GM21367 (cell line): ENCODE results near the gene NRP1.

Source experiments
- ATAC-seq: cut with Tn5 transposase; IDR thresholded peaks from one replicate; pipeline ENCODE4 v1.9.1; 2021; ENCODE audit not compliant: unreplicated experiment

NRP1 gene

GRCh38 chr10:33216661-33217427, 117.6 kb downstream of the NRP1 start:
- ATAC-seq = no peak

- no peak for ATAC-seq
Measured at GRCh38 chr10:33215635-33216034, 118.8 kb downstream of the NRP1 start.

GRCh38 chr10:33215154-33215553, 119.3 kb downstream of the NRP1 start:
- no peak for ATAC-seq

- no peak for ATAC-seq
Measured at GRCh38 chr10:33214174-33214573, 120.3 kb downstream of the NRP1 start.

GRCh38 chr10:33212061-33212748, 122.3 kb downstream of the NRP1 start:
- no peak for ATAC-seq

GRCh38 chr10:33211106-33211878, 123.2 kb downstream of the NRP1 start:
- ATAC-seq = no peak

GRCh38 chr10:33209802-33210201, 124.7 kb downstream of the NRP1 start:
- no peak for ATAC-seq

GRCh38 chr10:33208166-33208565, 126.3 kb downstream of the NRP1 start:
- no peak for ATAC-seq

GRCh38 chr10:33204031-33204430, 130.4 kb downstream of the NRP1 start:
- no peak for ATAC-seq

GRCh38 chr10:33201971-33202370, 132.5 kb downstream of the NRP1 start:
- ATAC-seq = no peak

- no peak for ATAC-seq
Measured at GRCh38 chr10:33201056-33201780, 133.2 kb downstream of the NRP1 start.

- no peak for ATAC-seq
Measured at GRCh38 chr10:33199731-33200232, 134.7 kb downstream of the NRP1 start.

- ATAC-seq = no peak
Measured at GRCh38 chr10:33198610-33199009, 135.9 kb downstream of the NRP1 start.

- ATAC-seq = no peak
Measured at GRCh38 chr10:33196710-33197491, 137.6 kb downstream of the NRP1 start.

GRCh38 chr10:33196377-33196706, 138.1 kb downstream of the NRP1 start:
- ATAC-seq = no peak

GRCh38 chr10:33195608-33196376, 138.7 kb downstream of the NRP1 start:
- ATAC-seq = no peak

GRCh38 chr10:33193701-33194521, 140.6 kb downstream of the NRP1 start:
- ATAC-seq = no peak

- ATAC-seq = peak; percentile 88
Measured at GRCh38 chr10:33193057-33193700, 141.3 kb downstream of the NRP1 start.
